Motor neuron (in vitro differentiated cells): ENCODE results near the gene NMT2. TPM values are rescaled to one million over a fixed set of nuclear protein-coding genes. Genes with fewer than 3 reads are reported as not detected.
A peak's percentile ranks its signal among the peaks of the same experiment; 100 is the strongest.
"Not testable (repeated sequence)": the region's sequence is repeated elsewhere in the genome, so short reads cannot be mapped to it uniquely, and the experiment has no call there.

Experiments used
- ATAC-seq, 8 experiments: fragments of 200-7000 bp; cut with Tn5 transposase; replicated peaks in 6 of 8; 2 replicates each; pipeline ENCODE4 v1.8.0; 2021; ENCODE audit warnings: mild to moderate bottlenecking in 8 of 8, moderate library complexity in 8 of 8
- H3K27ac ChIP-seq, 2 donors: fragments of 250-450 bp; sonication (Bioruptor Pico); 2 replicates each; pipeline ENCODE4 v1.9.0; 2021; ENCODE audit warnings: antibody characterized with exemption in 2 of 2, mild to moderate bottlenecking in 2 of 2, moderate library complexity in 1 of 2
- H3K4me1 ChIP-seq, 2 donors: fragments of 250-450 bp; sonication (Bioruptor Pico); replicated peaks in 1 of 2; 2 replicates each; pipeline ENCODE4 v1.6.1; 2021; ENCODE audit warnings: antibody characterized with exemption in 2 of 2, mild to moderate bottlenecking in 2 of 2, moderate library complexity in 1 of 2
- H3K4me3 ChIP-seq, 5 donors: fragments of 250-450 bp; sonication (Bioruptor Pico); 2 replicates each; pipeline ENCODE4 v1.9.0; 2021; ENCODE audit warnings: antibody characterized with exemption in 5 of 5, mild to moderate bottlenecking in 5 of 5, moderate library complexity in 4 of 5
- WGBS, 10 experiments: fragments of 450-650 bp; shearing (Covaris generic); methylation state at CpG; one replicate each; pipeline ENCODE4 v1.0.0; 2022; 5-methylcytosine and 5-hydroxymethylcytosine counted together
- in situ Hi-C, 9 experiments: fragments of 400-800 bp; cut with MboI; loops; one replicate each; pipeline ENCODE4 v1.15.0; 2021; ENCODE audit warnings: low sequenced_read_pairs in 9 of 9, low pct_unique_long_range_greater_than_20kb in 2 of 9; ENCODE audit not compliant: unreplicated experiment in 9 of 9
- total RNA-seq, 8 experiments: library from RNA; unstranded; fragments of 300-600 nt; gene quantifications; 2 replicates each; pipeline versions ENCODE4 v1.2.3 to v1.2.4, GENCODE V29; 2022

Gene NMT2
- total RNA-seq: 10 to 100 TPM; 11.5 to 23.0 (median 14.3) TPM

GRCh38 chr10:15168291-15168785, at the start of gene NMT2:
TSS of gene NMT2 (minus strand) at chr10:15168693. CDS start at chr10:15168612, 81 bp downstream.
- Histone ChIP-seq H3K4me1 (peaks cover 17 to 24% of the 10 kb centered on the region in 2 donors), H3K4me3 (peak within 1 kb of the TSS; percentile 51 to 99 (median 82)), H3K27ac (peak within 1 kb of the TSS; percentile 85 to 86)
- in situ Hi-C loops: no loop called here
- ATAC-seq: peak; percentile 89 to 92 (median 90)
- WGBS, 10 experiments: 0% methylated on average over 5 of the region's 70 CpGs; no CpG with 5 or more reads in 9 of the 10 experiments

- H3K27ac ChIP-seq: no peak overlapping the region
- in situ Hi-C loops: loop anchor here in 1 of 9 experiments (10.0 kb wide), 1 partner anchor 148 kb away; no protein-coding TSS in a partner anchor
- H3K4me1 ChIP-seq: peaks cover 0 to 3% of the 10 kb centered on the region in 2 donors
- H3K4me3 ChIP-seq: no peak overlapping the region
- WGBS, 10 experiments: 80 to 100% (median 97%) methylated on average over 1 to 6 of the region's 6 CpGs
- no peak for ATAC-seq
Observed at GRCh38 chr10:15216700-15217099, 48.2 kb upstream of the NMT2 start.

- no peak overlapping the region for H3K27ac ChIP-seq
- in situ Hi-C loops: loop anchor here in 1 of 9 experiments (10.0 kb wide), 1 partner anchor 151 kb away; no protein-coding TSS in a partner anchor
- H3K4me1 ChIP-seq: peaks cover 7 to 11% of the 10 kb centered on the region in 2 donors
- ATAC-seq: no peak
- WGBS, 10 experiments: 79 to 100% (median 88%) methylated on average over 1 to 10 of the region's 17 CpGs; no CpG with 5 or more reads in 1 of the 10 experiments
- no peak overlapping the region for H3K4me3 ChIP-seq
Observed at GRCh38 chr10:15214237-15214636, 45.7 kb upstream of the NMT2 start.

GRCh38 chr10:15213461-15213861, 45.0 kb upstream of the NMT2 start:
- H3K4me3 ChIP-seq: no peak overlapping the region
- in situ Hi-C loops: loop anchor here in 1 of 9 experiments (10.0 kb wide), 1 partner anchor 151 kb away; no protein-coding TSS in a partner anchor
- H3K27ac ChIP-seq: peak overlapping the region in 1 of 2 donors; percentile 57
- 75 to 100% (median 96%) methylated on average over 2 to 8 of the region's 18 CpGs; no CpG with 5 or more reads in 4 of the 10 experiments for WGBS, 10 experiments
- peak in 5 of 8 experiments; percentile 52 to 93 (median 88) for ATAC-seq
- H3K4me1 ChIP-seq: peaks cover 7 to 11% of the 10 kb centered on the region in 2 donors

- ATAC-seq: no peak
- 63 to 100% (median 94%) methylated on average over 3 to 6 of the region's 6 CpGs; no CpG with 5 or more reads in 1 of the 10 experiments for WGBS, 10 experiments
- peaks cover 7 to 11% of the 10 kb centered on the region in 2 donors for H3K4me1 ChIP-seq
- no peak overlapping the region for H3K27ac ChIP-seq
- in situ Hi-C loops: loop anchor here in 1 of 9 experiments (10.0 kb wide), 1 partner anchor 153 kb away; no protein-coding TSS in a partner anchor
- H3K4me3 ChIP-seq: no peak overlapping the region
Observed at GRCh38 chr10:15211464-15211979, 43.0 kb upstream of the NMT2 start.

- Histone ChIP-seq H3K4me1 (peaks cover 7 to 11% of the 10 kb centered on the region in 2 donors), H3K4me3 (no peak overlapping the region), H3K27ac (no peak overlapping the region)
- in situ Hi-C loops: loop anchor here in 1 of 9 experiments (10.0 kb wide), 1 partner anchor 154 kb away; no protein-coding TSS in a partner anchor
- no peak for ATAC-seq
- 100% methylated on average over 1 to 5 of the region's 8 CpGs; no CpG with 5 or more reads in 6 of the 10 experiments for WGBS, 10 experiments
Observed at GRCh38 chr10:15210521-15210920, 42.0 kb upstream of the NMT2 start.

- WGBS, 10 experiments: 3 to 100% (median 30%) methylated on average over 2 to 9 of the region's 14 CpGs; no CpG with 5 or more reads in 5 of the 10 experiments
- peak; percentile 75 to 99 (median 94) for ATAC-seq
- H3K27ac ChIP-seq: no peak overlapping the region
- no peak overlapping the region for H3K4me3 ChIP-seq
- peaks cover 7 to 11% of the 10 kb centered on the region in 2 donors for H3K4me1 ChIP-seq
- in situ Hi-C loops: loop anchor here in 1 of 9 experiments (10.0 kb wide), 1 partner anchor 155 kb away; no protein-coding TSS in a partner anchor
Observed at GRCh38 chr10:15209827-15210509, 41.5 kb upstream of the NMT2 start.

GRCh38 chr10:15208221-15208620, 39.7 kb upstream of the NMT2 start:
- no peak overlapping the region for H3K4me3 ChIP-seq
- ATAC-seq: no peak
- in situ Hi-C loops: no loop called here
- H3K27ac ChIP-seq: no peak overlapping the region
- peaks cover 7% of the 10 kb centered on the region in 2 donors for H3K4me1 ChIP-seq
- 67 to 100% (median 100%) methylated on average over 1 to 2 of the region's 2 CpGs; no CpG with 5 or more reads in 2 of the 10 experiments for WGBS, 10 experiments

GRCh38 chr10:15207410-15207809, 38.9 kb upstream of the NMT2 start:
- H3K4me3 ChIP-seq, H3K4me1 ChIP-seq, in situ Hi-C loops, H3K27ac ChIP-seq, ATAC-seq: not testable (repeated sequence)
- WGBS, 10 experiments: 95 to 100% methylated on average over 1 to 4 of the region's 4 CpGs; no CpG with 5 or more reads in 8 of the 10 experiments

GRCh38 chr10:15202639-15203038, 34.1 kb upstream of the NMT2 start:
- WGBS, 10 experiments: 100% methylated on average over 1 to 2 of the region's 2 CpGs; no CpG with 5 or more reads in 7 of the 10 experiments

GRCh38 chr10:15202301-15202621, 33.8 kb upstream of the NMT2 start:
- H3K4me3 ChIP-seq, H3K27ac ChIP-seq, in situ Hi-C loops, H3K4me1 ChIP-seq: not testable (repeated sequence)
- ATAC-seq: peak in 1 of 8 experiments; percentile 7
- WGBS, 10 experiments: 79 to 98% (median 89%) methylated on average over 2 to 8 of the region's 8 CpGs; no CpG with 5 or more reads in 6 of the 10 experiments

More at GRCh38 chr10:15202639-15203038, 34.1 kb upstream of the NMT2 start:
- no peak for ATAC-seq
- no peak overlapping the region for H3K4me3 ChIP-seq
- in situ Hi-C loops: no loop called here
- H3K27ac ChIP-seq: no peak overlapping the region
- no peaks in the 10 kb centered on the region for H3K4me1 ChIP-seq

GRCh38 chr10:15201589-15202300, 33.3 kb upstream of the NMT2 start:
- peak in 4 of 8 experiments; percentile 25 to 53 (median 46) for ATAC-seq
- Histone ChIP-seq H3K4me3 (no peak overlapping the region), H3K27ac (no peak overlapping the region), H3K4me1 (no peaks in the 10 kb centered on the region)
- in situ Hi-C loops: no loop called here
- 8 to 83% (median 42%) methylated on average over 2 to 5 of the region's 6 CpGs; no CpG with 5 or more reads in 3 of the 10 experiments for WGBS, 10 experiments
